ENCODE measurements around the gene MAGOHB.
"Not testable (repeated sequence)": the region's sequence is repeated elsewhere in the genome, so short reads cannot be mapped to it uniquely, and the experiment has no call there.

Gene MAGOHB

GRCh38 chr12:10612984-10613348, 443 bp downstream of the MAGOHB start:
- peaks cover 23% of the 10 kb centered on the region for H3K79me2 ChIP-seq (ENCODE audit: insufficient read depth, low read length)
- H3K9ac ChIP-seq (ENCODE audit: low read length), result peak overlapping the region; percentile 85
- peak overlapping the region; percentile 96 for H3K4me2 ChIP-seq (ENCODE audit: low read length)
- no peaks in the 10 kb centered on the region for H3K9me2 ChIP-seq (ENCODE audit: low read depth, low read length)
- no peaks in the 10 kb centered on the region for H3K27me3 ChIP-seq (ENCODE audit: insufficient read depth, low read length)
- H4K20me1 ChIP-seq (ENCODE audit: insufficient read depth, low read length), result no peaks in the 10 kb centered on the region
- TF ChIP-seq EZH2 (IDR thresholded peaks at IDR 0.05; ENCODE audit: borderline replicate concordance, low read length) (no peak), CTCF (IDR thresholded peaks at IDR 0.05; ENCODE audit: low read length) (no peak)
- H3K4me3 ChIP-seq (ENCODE audit: low read depth, low read length, poor library complexity, severe bottlenecking), result peak overlapping the region; percentile 89
- H2AFZ ChIP-seq (ENCODE audit: low read length), result no peak overlapping the region
- H3K36me3 ChIP-seq (ENCODE audit: insufficient read depth, low read length), result peaks cover 39% of the 10 kb centered on the region
- peaks cover 28% of the 10 kb centered on the region for H3K4me1 ChIP-seq (ENCODE audit: insufficient read depth, low read length, severe bottlenecking)
- peak overlapping the region; percentile 61 for H3K27ac ChIP-seq (ENCODE audit: low read depth, low read length, poor library complexity, severe bottlenecking)
- H3F3A ChIP-seq (ENCODE audit: insufficient read depth, low read length), result no peaks in the 10 kb centered on the region
- H3K9me3 ChIP-seq (ENCODE audit: low read length), result no peaks in the 10 kb centered on the region

DNA sequence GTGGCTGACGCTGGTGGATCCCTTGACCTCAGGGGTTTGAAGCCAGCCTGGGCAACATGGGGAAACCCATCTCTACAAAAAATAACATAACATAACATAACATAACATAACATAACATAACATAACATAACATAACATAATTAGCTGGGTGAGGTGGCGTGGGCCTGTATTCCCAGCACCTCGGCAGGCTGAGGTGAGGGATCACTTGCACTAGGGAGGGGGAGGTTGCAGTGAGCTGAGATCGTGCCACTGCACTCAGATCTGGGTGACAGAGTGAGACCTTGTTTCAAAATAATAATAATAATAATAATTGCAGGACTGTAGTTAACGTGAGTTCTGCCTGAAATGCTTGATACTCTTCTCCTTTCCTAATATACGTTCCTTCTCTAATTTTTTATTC, 1.3 kb downstream of the MAGOHB start:
- no peaks in the 10 kb centered on the region for H3K9me2 ChIP-seq (ENCODE audit: low read depth, low read length)

GRCh38 chr12:10611258-10611657, 2.2 kb downstream of the MAGOHB start:
- H2AFZ ChIP-seq (ENCODE audit: low read length); H3K9me2 ChIP-seq (ENCODE audit: low read depth, low read length); H3K27me3 ChIP-seq (ENCODE audit: insufficient read depth, low read length); H3K9me3 ChIP-seq (ENCODE audit: low read length); H3K27ac ChIP-seq (ENCODE audit: low read depth, low read length, poor library complexity, severe bottlenecking); H3K4me3 ChIP-seq (ENCODE audit: low read depth, low read length, poor library complexity, severe bottlenecking); H4K20me1 ChIP-seq (ENCODE audit: insufficient read depth, low read length); H3K9ac ChIP-seq (ENCODE audit: low read length); H3F3A ChIP-seq (ENCODE audit: insufficient read depth, low read length): not testable (repeated sequence)
- Histone ChIP-seq H3K79me2 (ENCODE audit: insufficient read depth, low read length) (peaks cover 23% of the 10 kb centered on the region), H3K4me2 (ENCODE audit: low read length) (peak overlapping the region; percentile 17; the same call in 1 of the 2 replicates), H3K4me1 (ENCODE audit: insufficient read depth, low read length, severe bottlenecking) (peaks cover 28% of the 10 kb centered on the region), H3K36me3 (ENCODE audit: insufficient read depth, low read length) (peaks cover 54% of the 10 kb centered on the region)

More for the DNA sequence above, 1.3 kb downstream of the MAGOHB start:
- peaks cover 28% of the 10 kb centered on the region for H3K4me1 ChIP-seq (ENCODE audit: insufficient read depth, low read length, severe bottlenecking)
- H2AFZ ChIP-seq (ENCODE audit: low read length), result no peak overlapping the region
- peak overlapping the region; percentile 89 for H3K4me3 ChIP-seq (ENCODE audit: low read depth, low read length, poor library complexity, severe bottlenecking)
- no peaks in the 10 kb centered on the region for H3F3A ChIP-seq (ENCODE audit: insufficient read depth, low read length)
- no peaks in the 10 kb centered on the region for H3K27me3 ChIP-seq (ENCODE audit: insufficient read depth, low read length)
- H3K79me2 ChIP-seq (ENCODE audit: insufficient read depth, low read length), result peaks cover 23% of the 10 kb centered on the region
- peak overlapping the region; percentile 96 for H3K4me2 ChIP-seq (ENCODE audit: low read length)
- peaks cover 48% of the 10 kb centered on the region for H3K36me3 ChIP-seq (ENCODE audit: insufficient read depth, low read length)
- H3K9ac ChIP-seq (ENCODE audit: low read length), result peak overlapping the region; percentile 85
- no peak overlapping the region for H3K27ac ChIP-seq (ENCODE audit: low read depth, low read length, poor library complexity, severe bottlenecking)
- TF ChIP-seq CTCF (IDR thresholded peaks at IDR 0.05; ENCODE audit: low read length) (no peak), EZH2 (IDR thresholded peaks at IDR 0.05; ENCODE audit: borderline replicate concordance, low read length) (no peak)
- no peaks in the 10 kb centered on the region for H4K20me1 ChIP-seq (ENCODE audit: insufficient read depth, low read length)
- H3K9me3 ChIP-seq (ENCODE audit: low read length), result no peaks in the 10 kb centered on the region

DNA sequence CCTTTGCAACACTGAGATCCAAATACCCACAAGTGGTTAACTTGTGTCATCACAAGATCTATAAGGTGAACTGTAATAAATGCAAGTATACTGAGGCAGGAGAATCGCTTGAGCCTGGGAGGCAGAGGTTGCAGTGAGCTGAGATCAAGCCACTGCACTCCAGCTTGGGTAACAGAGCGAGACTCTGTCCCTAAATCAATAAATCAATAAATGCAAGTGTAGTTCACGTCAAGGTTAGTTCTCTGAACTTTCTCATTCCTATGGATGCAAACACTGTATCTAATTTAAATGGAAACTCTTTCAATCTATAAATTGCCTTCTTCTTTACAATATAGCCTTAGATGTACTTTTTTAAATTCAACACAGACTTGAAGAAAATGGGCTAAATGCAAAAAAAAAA, 3.2 kb downstream of the MAGOHB start:
- H3K27ac ChIP-seq (ENCODE audit: low read depth, low read length, poor library complexity, severe bottlenecking), result no peak overlapping the region
- H3K9ac ChIP-seq (ENCODE audit: low read length), result no peak overlapping the region
- H3F3A ChIP-seq (ENCODE audit: insufficient read depth, low read length), result no peaks in the 10 kb centered on the region
- H3K79me2 ChIP-seq (ENCODE audit: insufficient read depth, low read length), result peaks cover 23% of the 10 kb centered on the region
- H3K4me3 ChIP-seq (ENCODE audit: low read depth, low read length, poor library complexity, severe bottlenecking), result no peak overlapping the region
- H3K4me2 ChIP-seq (ENCODE audit: low read length), result no peak overlapping the region
- TF ChIP-seq CTCF (IDR thresholded peaks at IDR 0.05; ENCODE audit: low read length), result no peak
- no peak for TF ChIP-seq EZH2 (IDR thresholded peaks at IDR 0.05; ENCODE audit: borderline replicate concordance, low read length)
- no peaks in the 10 kb centered on the region for H3K27me3 ChIP-seq (ENCODE audit: insufficient read depth, low read length)
- peaks cover 65% of the 10 kb centered on the region for H3K36me3 ChIP-seq (ENCODE audit: insufficient read depth, low read length)
- no peaks in the 10 kb centered on the region for H4K20me1 ChIP-seq (ENCODE audit: insufficient read depth, low read length)
- H2AFZ ChIP-seq (ENCODE audit: low read length), result no peak overlapping the region
- peaks cover 28% of the 10 kb centered on the region for H3K4me1 ChIP-seq (ENCODE audit: insufficient read depth, low read length, severe bottlenecking)
- H3K9me3 ChIP-seq (ENCODE audit: low read length), result no peaks in the 10 kb centered on the region
- H3K9me2 ChIP-seq (ENCODE audit: low read depth, low read length), result no peaks in the 10 kb centered on the region
